B cell (primary cell): ENCODE results near the gene TMEM9.

Experiments
- EZH2 ChIP-seq: IDR thresholded peaks from 2 replicates; pipeline ENCODE4 v1.6.1; 2012; ENCODE audit warnings: borderline replicate concordance, low read depth, mild to moderate bottlenecking, moderate library complexity, low read length; ENCODE audit not compliant: insufficient read depth, poor library complexity, severe bottlenecking
- TF ChIP-seq, protein P1 (sequence below): fragments of 200-600 bp; IDR thresholded peaks from one replicate; pipeline ENCODE4 v1.8.0; 2022; ENCODE audit warnings: antibody characterized with exemption, mild to moderate bottlenecking

DNA sequence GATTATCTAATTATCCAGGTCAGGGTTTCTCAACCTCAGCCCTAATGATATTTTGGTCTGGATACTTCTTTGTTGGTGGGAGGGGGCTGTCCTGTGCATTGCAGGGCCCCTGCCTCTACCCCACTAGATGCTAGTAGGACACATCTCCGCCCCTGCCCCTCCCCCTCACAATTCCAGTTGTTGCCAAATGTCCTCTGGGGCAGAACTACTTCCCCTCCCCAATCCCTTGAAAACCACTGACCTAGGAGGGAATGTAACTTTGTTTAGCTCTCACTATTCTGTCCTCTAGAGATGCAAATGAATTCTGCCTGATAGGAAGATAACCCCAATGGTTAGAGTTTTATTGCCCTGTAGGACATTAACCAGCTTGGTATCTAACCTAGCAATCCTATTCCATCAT is 50.1 kb downstream of the TMEM9 start:
- TF ChIP-seq EZH2 = no peak
- TF ChIP-seq, protein P1, sequence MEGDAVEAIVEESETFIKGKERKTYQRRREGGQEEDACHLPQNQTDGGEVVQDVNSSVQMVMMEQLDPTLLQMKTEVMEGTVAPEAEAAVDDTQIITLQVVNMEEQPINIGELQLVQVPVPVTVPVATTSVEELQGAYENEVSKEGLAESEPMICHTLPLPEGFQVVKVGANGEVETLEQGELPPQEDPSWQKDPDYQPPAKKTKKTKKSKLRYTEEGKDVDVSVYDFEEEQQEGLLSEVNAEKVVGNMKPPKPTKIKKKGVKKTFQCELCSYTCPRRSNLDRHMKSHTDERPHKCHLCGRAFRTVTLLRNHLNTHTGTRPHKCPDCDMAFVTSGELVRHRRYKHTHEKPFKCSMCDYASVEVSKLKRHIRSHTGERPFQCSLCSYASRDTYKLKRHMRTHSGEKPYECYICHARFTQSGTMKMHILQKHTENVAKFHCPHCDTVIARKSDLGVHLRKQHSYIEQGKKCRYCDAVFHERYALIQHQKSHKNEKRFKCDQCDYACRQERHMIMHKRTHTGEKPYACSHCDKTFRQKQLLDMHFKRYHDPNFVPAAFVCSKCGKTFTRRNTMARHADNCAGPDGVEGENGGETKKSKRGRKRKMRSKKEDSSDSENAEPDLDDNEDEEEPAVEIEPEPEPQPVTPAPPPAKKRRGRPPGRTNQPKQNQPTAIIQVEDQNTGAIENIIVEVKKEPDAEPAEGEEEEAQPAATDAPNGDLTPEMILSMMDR = no peak
